ENCODE measurements around the gene APC2. TPM values are rescaled to one million over a fixed set of nuclear protein-coding genes. Genes with fewer than 3 reads are reported as not detected.

Gene APC2
- total RNA-seq, 2 experiments from 2014 or later, result not detected

DNA sequence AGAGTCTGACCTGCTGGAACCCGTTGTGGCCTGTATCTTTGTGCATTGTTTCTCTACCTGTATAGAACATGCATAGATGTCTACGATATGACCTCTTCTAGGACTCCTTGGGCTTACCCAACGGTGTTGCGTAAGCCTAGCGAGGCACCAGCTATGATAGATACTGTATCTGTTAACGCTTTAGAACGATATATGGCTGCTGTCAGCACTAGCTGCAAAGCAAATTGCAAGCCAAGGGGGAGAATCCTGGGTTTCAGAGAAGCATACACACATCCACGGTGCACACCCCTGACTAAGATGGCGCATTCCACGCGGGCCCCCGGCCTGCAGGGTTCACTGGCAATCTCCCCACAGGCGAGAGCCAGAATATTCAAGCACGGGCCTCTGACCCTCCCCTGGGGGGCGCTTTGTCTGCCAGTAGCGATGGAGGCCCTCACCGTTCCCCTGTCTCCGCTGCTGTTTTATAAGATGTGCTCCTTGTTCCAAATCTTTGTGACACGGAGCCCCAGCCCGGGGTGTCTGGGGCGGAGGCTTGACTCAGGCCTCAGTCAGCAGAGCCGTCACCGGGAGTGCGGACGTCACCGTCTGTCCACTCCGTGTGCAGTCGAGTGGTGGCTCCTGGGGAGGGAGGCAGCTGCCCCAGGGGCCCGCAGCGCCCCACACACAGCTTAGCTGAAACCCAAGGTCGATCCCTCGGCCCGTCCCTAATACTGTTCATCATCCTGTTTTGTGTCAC, 24.7 kb upstream of the APC2 start:
- CTCF ChIA-PET, result no interaction called here
- H3K4me1 Mint-ChIP-seq (ENCODE audit: low read depth), result no peaks in the 10 kb centered on the region
- H3K4me3 Mint-ChIP-seq, result no peak overlapping the region
- no peak overlapping the region for H3K27ac Mint-ChIP-seq
- no peak for DNase-seq
- H3K9me3 Mint-ChIP-seq (ENCODE audit: insufficient read depth), result no peaks in the 10 kb centered on the region
- peaks cover 49% of the 10 kb centered on the region for H3K36me3 Mint-ChIP-seq (ENCODE audit: low read depth)
- POLR2A ChIA-PET, result no interaction called here
- H3K27me3 Mint-ChIP-seq (ENCODE audit: low read depth), result no peaks in the 10 kb centered on the region
- no peak for ATAC-seq

DNA sequence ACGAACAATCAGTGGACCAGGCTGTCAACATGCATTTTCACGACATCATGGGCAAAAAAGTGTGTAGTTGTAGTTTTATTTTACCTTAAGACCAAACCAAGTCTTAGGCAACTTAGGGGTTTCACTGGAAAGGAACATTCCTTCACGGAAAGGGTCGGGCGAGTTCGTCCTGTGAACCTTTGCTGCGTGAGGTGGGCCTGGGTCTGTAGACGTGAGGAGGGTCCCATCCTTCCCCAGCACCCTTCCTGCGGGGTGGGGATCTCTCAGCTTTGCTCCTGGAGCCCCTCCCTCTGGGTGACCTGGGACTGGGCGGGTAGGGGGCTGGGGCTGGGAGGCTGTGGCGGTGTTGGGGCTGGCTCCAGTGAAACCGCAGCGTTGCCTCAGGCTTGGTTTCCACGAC, 24.0 kb upstream of the APC2 start:
- no peaks in the 10 kb centered on the region for H3K27me3 Mint-ChIP-seq (ENCODE audit: low read depth)
- H3K4me1 Mint-ChIP-seq (ENCODE audit: low read depth), result no peaks in the 10 kb centered on the region
- ATAC-seq (no peak), DNase-seq (no peak)
- H3K4me3 Mint-ChIP-seq, result no peak overlapping the region
- POLR2A ChIA-PET, result no interaction called here
- H3K36me3 Mint-ChIP-seq (ENCODE audit: low read depth), result peaks cover 45% of the 10 kb centered on the region
- no peak overlapping the region for H3K27ac Mint-ChIP-seq
- H3K9me3 Mint-ChIP-seq (ENCODE audit: insufficient read depth), result no peaks in the 10 kb centered on the region
- CTCF ChIA-PET, result no interaction called here

DNA sequence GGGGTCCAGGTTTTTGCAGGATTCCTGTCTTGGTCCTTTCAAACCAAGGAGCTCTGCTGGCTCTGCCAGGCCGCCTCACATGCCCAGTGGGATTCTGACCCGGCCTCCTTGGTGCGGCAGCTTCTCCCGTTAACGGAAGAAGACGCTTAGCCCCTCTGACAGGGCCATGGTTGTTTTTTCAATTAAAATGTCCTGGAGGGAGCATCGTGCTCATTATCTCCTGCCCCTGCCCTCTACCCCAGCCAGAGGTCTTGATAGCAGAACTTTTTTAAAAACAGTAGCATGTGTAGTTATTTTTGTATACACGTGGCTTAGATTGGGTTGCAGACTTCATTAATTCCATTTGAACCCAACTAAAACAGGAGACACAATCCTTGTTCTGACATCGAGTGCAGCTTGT, 23.2 kb upstream of the APC2 start:
- no peaks in the 10 kb centered on the region for H3K4me1 Mint-ChIP-seq (ENCODE audit: low read depth)
- H3K36me3 Mint-ChIP-seq (ENCODE audit: low read depth), result peaks cover 47% of the 10 kb centered on the region
- no peak overlapping the region for H3K4me3 Mint-ChIP-seq
- no peak overlapping the region for H3K27ac Mint-ChIP-seq
- POLR2A ChIA-PET, result no interaction called here
- DNase-seq (no peak), ATAC-seq (no peak)
- CTCF ChIA-PET, result interaction anchor here (1.0 kb wide), 1 partner anchor 14 kb away, joined by 6 read pairs; no protein-coding TSS in a partner anchor
- no peaks in the 10 kb centered on the region for H3K27me3 Mint-ChIP-seq (ENCODE audit: low read depth)
- H3K9me3 Mint-ChIP-seq (ENCODE audit: insufficient read depth), result no peaks in the 10 kb centered on the region

DNA sequence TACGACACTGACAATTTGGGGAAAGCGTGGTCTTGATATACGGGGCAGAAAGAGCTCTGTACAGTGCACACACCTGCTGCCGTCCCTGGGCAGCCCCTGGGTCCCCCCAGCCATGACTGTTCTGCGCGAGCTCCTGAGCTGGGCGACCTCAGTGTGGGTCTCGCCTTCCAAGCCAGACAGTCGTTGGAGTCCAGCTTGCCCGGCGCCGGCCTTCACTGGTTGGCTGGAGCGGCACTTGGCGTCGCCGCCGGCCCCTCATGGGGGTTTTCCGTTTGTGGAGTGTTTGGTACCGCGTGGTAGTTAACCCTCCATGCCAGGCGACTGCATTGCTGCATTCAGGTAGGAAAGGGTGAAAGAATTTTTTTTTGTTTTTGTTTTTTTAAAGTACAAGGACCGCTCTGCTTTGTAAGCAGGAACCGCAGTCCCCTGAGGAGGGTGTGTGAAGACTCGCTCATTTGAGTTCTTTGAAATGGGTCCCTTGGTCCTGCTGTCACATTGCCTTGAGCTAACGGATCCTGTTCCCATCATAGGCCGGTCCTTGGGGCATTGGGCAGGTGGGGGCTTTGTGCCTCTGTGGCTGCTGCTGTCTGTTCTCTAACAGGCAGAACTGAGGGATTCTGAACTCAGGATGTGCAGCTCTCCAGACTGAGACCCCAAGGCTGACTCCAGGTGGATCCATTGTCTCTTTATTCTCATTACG, 22.6 kb upstream of the APC2 start:
- CTCF ChIA-PET, result interaction anchor here (1.0 kb wide), 1 partner anchor 14 kb away, joined by 6 read pairs; no protein-coding TSS in a partner anchor
- no peak overlapping the region for H3K4me3 Mint-ChIP-seq
- no peaks in the 10 kb centered on the region for H3K9me3 Mint-ChIP-seq (ENCODE audit: insufficient read depth)
- DNase-seq (no peak), ATAC-seq (no peak)
- H3K27me3 Mint-ChIP-seq (ENCODE audit: low read depth), result no peaks in the 10 kb centered on the region
- H3K27ac Mint-ChIP-seq, result no peak overlapping the region
- H3K36me3 Mint-ChIP-seq (ENCODE audit: low read depth), result peaks cover 46% of the 10 kb centered on the region
- POLR2A ChIA-PET, result no interaction called here
- no peaks in the 10 kb centered on the region for H3K4me1 Mint-ChIP-seq (ENCODE audit: low read depth)

DNA sequence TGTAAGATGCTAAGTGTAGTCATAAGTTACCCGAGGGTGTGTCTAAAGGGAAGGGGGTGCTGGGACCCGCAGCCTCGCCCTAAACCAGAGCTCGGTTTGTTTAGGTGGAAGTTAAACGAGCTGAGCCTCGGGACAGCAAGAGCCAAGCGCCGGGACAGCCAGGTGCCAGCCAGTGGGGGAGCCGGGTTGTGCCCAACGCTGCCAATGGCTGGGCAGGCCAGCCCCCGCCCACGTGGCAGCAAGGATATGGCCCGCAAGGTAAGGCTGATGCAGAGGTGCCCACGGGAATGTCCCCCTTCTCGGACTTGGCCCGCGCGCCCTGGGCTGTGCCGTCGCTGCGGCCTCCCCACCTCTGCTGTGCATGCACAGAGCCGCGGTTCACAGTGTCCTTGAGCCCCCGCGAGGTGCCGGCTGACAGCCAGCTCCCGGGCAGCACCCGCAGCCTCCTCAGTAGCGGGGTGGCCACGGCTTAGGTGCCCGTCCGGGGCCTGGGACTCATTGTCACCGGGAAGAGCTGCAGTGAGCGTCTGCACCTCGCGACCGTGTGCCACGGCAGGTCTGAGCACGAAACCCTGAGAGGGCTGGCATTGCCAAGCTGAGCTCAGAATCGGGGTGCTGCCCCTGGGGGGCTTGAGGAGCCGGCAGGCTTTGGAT, 21.1 kb upstream of the APC2 start:
- Mint-ChIP-seq H3K36me3 (ENCODE audit: low read depth) (peaks cover 39% of the 10 kb centered on the region), H3K27ac (no peak overlapping the region)

DNA sequence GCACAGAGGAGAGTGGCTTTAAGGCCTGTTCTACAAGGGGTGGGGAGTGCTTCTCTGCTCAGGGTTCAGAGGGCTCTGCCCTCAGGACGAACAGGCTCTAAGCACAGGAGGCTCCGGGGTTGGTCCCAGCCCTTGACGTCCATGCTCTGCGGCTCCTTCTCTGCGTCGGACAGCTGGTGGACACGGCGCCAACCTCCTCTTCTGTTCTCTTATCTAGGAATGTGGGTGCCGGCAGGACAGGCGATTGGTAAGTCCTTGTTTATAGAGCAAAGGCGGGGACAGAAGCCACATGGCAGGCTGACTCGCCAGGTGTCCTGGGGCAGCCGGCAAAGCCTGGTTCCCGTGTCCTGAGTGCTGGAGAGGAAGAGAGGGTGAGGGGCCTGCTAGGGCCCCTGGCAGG, 20.2 kb upstream of the APC2 start:
- ATAC-seq (no peak), DNase-seq (no peak)
- CTCF ChIA-PET, result no interaction called here

More for the DNA sequence above, 21.1 kb upstream of the APC2 start:
- no peak for ATAC-seq
- DNase-seq, result no peak
- H3K9me3 Mint-ChIP-seq (ENCODE audit: insufficient read depth), result no peaks in the 10 kb centered on the region
- H3K27me3 Mint-ChIP-seq (ENCODE audit: low read depth), result no peaks in the 10 kb centered on the region
- ChIA-PET CTCF (interaction anchor here (1.3 kb wide), 1 partner anchor 9 kb away, joined by 6 read pairs; no protein-coding TSS in a partner anchor), POLR2A (no interaction called here)
- no peaks in the 10 kb centered on the region for H3K4me1 Mint-ChIP-seq (ENCODE audit: low read depth)
- H3K4me3 Mint-ChIP-seq, result no peak overlapping the region

DNA sequence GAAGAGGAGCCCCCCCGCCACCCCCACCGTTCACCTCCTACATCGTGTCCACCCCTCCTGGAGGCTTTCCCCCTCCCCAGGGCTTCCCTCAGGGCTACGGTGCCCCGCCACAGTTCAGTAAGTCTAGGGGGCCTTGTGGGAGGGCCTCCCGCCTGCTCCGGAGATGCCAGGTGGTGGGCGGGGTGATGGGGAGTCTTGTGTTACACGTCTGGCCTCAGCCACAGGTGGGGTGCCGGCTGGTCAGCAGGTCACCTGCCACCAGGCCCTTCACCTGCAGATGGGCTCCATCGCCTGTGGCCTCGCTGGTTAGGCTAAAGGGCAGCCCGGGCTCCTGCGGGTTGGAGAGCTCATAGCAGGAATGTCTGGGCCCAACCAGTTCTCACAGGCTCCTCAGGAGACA, 19.7 kb upstream of the APC2 start:
- no peak for ATAC-seq
- Mint-ChIP-seq H3K9me3 (ENCODE audit: insufficient read depth) (no peaks in the 10 kb centered on the region), H3K36me3 (ENCODE audit: low read depth) (peaks cover 30% of the 10 kb centered on the region), H3K27ac (no peak overlapping the region), H3K4me3 (no peak overlapping the region), H3K4me1 (ENCODE audit: low read depth) (no peaks in the 10 kb centered on the region), H3K27me3 (ENCODE audit: low read depth) (no peaks in the 10 kb centered on the region)
- POLR2A ChIA-PET, result no interaction called here
- DNase-seq, result no peak
- CTCF ChIA-PET, result no interaction called here

More for the DNA sequence above, 20.2 kb upstream of the APC2 start:
- Mint-ChIP-seq H3K36me3 (ENCODE audit: low read depth) (peaks cover 33% of the 10 kb centered on the region), H3K9me3 (ENCODE audit: insufficient read depth) (no peaks in the 10 kb centered on the region), H3K4me3 (no peak overlapping the region), H3K27me3 (ENCODE audit: low read depth) (no peaks in the 10 kb centered on the region), H3K4me1 (ENCODE audit: low read depth) (no peaks in the 10 kb centered on the region), H3K27ac (no peak overlapping the region)
- POLR2A ChIA-PET, result no interaction called here

DNA sequence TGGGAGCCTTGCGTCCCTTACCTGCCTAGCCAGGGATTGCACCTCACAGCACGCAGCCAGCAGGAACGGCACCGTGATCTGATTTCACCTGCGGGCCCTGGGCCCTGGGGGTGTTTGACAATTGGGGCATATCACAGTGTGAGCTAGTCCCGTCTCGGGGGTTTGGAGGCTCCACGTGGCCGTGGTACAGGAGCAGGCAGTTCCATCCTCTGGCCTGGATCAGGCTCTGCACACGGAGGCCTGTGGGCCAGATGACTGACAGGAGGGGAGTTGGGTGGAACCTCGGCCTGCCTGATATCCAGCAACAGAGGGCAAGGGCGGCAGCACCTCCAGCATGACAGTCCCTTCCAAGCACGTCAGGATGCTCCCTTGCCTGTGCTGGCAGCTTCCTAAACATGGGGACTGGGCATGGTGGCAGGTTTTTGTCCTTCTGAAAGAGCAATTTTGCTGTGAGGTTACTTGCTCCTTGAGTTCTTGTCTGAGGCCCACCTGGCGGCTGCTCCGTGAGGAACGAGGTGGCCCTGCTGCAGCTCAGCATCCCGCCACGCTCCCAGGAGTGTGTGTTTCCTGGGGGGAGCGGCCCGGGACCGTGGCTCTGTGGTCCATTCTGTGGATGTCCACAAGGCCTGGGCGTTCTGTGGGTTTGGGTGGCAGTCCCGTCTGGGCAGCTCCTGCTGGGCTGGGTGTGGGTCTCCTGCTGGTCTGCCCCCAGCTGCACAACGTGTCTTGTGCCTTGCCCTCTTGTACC, 18.0 kb upstream of the APC2 start:
- CTCF ChIA-PET, result no interaction called here
- Mint-ChIP-seq H3K9me3 (ENCODE audit: insufficient read depth) (no peaks in the 10 kb centered on the region), H3K4me3 (no peak overlapping the region), H3K27ac (no peak overlapping the region), H3K36me3 (ENCODE audit: low read depth) (peaks cover 27% of the 10 kb centered on the region), H3K4me1 (ENCODE audit: low read depth) (no peaks in the 10 kb centered on the region), H3K27me3 (ENCODE audit: low read depth) (no peaks in the 10 kb centered on the region)
- no peak for DNase-seq
- POLR2A ChIA-PET, result no interaction called here
- no peak for ATAC-seq

DNA sequence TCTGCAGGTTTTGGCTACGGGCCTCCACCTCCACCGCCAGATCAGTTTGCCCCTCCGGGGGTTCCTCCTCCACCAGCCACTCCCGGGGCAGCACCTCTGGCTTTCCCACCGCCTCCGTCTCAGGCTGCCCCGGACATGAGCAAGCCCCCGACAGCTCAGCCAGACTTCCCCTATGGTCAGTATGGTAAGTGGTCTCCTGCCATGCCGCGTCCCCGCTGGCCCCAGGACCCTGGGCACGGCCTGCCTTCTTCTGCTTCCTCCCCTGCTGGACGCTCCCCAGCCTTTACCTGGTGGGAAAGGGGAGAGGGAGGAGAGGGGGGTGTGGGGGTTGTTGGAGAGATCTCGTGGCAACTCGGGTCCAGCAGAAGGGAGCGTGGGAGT, 17.4 kb upstream of the APC2 start:
- H3K9me3 Mint-ChIP-seq (ENCODE audit: insufficient read depth), result no peaks in the 10 kb centered on the region
- no peak overlapping the region for H3K4me3 Mint-ChIP-seq
- peaks cover 27% of the 10 kb centered on the region for H3K36me3 Mint-ChIP-seq (ENCODE audit: low read depth)
- ATAC-seq (no peak), DNase-seq (no peak)
- peaks cover under 1% of the 10 kb centered on the region for H3K4me1 Mint-ChIP-seq (ENCODE audit: low read depth)
- no peaks in the 10 kb centered on the region for H3K27me3 Mint-ChIP-seq (ENCODE audit: low read depth)
- CTCF ChIA-PET, result no interaction called here
- no peak overlapping the region for H3K27ac Mint-ChIP-seq
- POLR2A ChIA-PET, result interaction anchor here (1.4 kb wide), 1 partner anchor 39 kb away, joined by 4 read pairs; no protein-coding TSS in a partner anchor

DNA sequence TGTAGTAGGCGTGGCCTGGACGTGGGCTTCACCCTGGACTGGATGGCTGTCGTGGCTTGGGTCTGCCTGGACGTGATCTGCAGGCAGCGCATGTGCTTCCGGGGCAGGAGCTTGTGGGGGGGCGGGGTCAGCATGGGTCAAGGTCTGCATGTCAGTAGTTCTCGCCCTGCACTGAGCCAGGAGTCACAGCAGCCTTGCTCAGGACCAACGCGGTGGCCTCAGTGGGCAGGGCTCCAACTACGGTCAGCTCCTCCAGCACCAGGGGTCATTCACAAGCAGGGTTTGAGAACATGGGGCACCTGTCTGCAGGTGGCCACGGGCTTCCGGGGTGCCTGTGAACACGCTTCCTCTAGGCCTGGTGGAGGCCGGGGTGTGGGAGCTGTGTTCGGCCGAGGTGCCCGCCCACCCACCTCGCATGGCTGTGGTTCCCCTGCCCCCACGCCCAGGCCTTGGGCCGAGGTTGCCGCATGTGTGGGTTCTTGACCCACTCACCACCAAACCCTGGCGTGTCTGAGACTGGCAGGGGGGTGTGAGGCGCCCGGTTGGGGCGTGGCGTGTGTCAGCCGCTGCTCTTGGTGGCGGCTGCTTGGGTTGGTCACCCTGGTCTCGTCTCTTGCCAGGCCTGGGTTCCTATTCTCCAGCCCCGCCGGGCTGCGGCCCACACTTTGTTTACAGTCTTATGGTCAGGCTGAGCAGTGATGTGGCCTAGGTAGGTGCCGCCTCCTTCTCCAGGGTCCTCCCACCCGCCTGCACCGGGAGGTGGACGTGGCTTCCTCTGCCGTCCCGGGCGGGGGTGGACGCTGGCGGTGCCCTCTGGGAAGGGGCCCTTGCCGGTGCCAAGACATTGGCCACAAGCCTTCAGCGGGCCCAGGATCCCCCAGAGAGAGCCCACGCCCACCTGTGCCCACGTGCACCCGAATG, 16.5 kb upstream of the APC2 start:
- DNase-seq, result no peak
- POLR2A ChIA-PET, result interaction anchor here (1.4 kb wide), 1 partner anchor 38 kb away, joined by 4 read pairs; no protein-coding TSS in a partner anchor
- no peak overlapping the region for H3K4me3 Mint-ChIP-seq
- peaks cover 9% of the 10 kb centered on the region for H3K4me1 Mint-ChIP-seq (ENCODE audit: low read depth)
- no peaks in the 10 kb centered on the region for H3K27me3 Mint-ChIP-seq (ENCODE audit: low read depth)
- CTCF ChIA-PET, result no interaction called here
- peaks cover 26% of the 10 kb centered on the region for H3K36me3 Mint-ChIP-seq (ENCODE audit: low read depth)
- H3K9me3 Mint-ChIP-seq (ENCODE audit: insufficient read depth), result no peaks in the 10 kb centered on the region
- no peak overlapping the region for H3K27ac Mint-ChIP-seq
- no peak for ATAC-seq

DNA sequence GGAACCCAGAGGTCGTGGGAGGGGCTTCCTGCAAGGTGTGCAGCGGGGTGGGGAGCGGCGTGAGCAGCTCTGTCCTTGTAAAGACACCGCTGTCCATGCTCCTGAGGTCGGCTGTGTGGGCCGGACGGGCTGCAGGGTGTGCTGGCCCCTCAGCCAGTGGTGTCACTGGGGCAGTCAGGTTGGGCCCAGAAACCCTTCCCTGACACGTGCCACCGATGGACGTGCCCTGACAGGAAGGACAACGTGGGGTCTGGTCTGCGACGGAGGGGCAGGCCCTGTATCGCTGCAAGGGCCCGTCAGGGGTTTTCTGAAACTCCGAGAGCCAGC, 15.9 kb upstream of the APC2 start:
- Mint-ChIP-seq H3K4me1 (ENCODE audit: low read depth) (peaks cover 9% of the 10 kb centered on the region), H3K36me3 (ENCODE audit: low read depth) (peaks cover 30% of the 10 kb centered on the region), H3K27me3 (ENCODE audit: low read depth) (no peaks in the 10 kb centered on the region), H3K9me3 (ENCODE audit: insufficient read depth) (no peaks in the 10 kb centered on the region), H3K4me3 (no peak overlapping the region), H3K27ac (no peak overlapping the region)
- ATAC-seq, result no peak
- ChIA-PET CTCF (no interaction called here), POLR2A (interaction anchor here (1.4 kb wide), 1 partner anchor 37 kb away, joined by 4 read pairs; no protein-coding TSS in a partner anchor)
- DNase-seq, result no peak

Measured in activated CD8-positive, alpha-beta T cell treated with anti-CD3 and anti-CD28 coated beads, Interleukin-2, amount 10 ng/mL, durations not matched to agents 7 days and 5 days (primary cell).